ENCODE data around the gene GABRE.
"Not testable (repeated sequence)": the region's sequence is repeated elsewhere in the genome, so short reads cannot be mapped to it uniquely, and the experiment has no call there.

The GABRE gene

GRCh38 chrX:151962034-151962433 lies 12.4 kb downstream of the GABRE start:
- no peak for DNase-seq

GRCh38 chrX:151958101-151958500 lies 16.4 kb downstream of the GABRE start:
- no peak for DNase-seq

- no peak for DNase-seq
These were observed 19.7 kb downstream of the GABRE start for GRCh38 chrX:151954730-151955129.

- no peak for DNase-seq
These were observed 36.3 kb downstream of the GABRE start for GRCh38 chrX:151938172-151938571.

- DNase-seq, result no peak
These were observed 39.1 kb downstream of the GABRE start for GRCh38 chrX:151935358-151935757.

GRCh38 chrX:151929126-151929525 lies 45.4 kb downstream of the GABRE start:
- no peak for DNase-seq

GRCh38 chrX:151923648-151924047 lies 50.8 kb downstream of the GABRE start:
- DNase-seq, result no peak

GRCh38 chrX:151922692-151923091 lies 51.8 kb downstream of the GABRE start:
- DNase-seq, result no peak

- DNase-seq, result no peak
These were observed 52.6 kb downstream of the GABRE start for GRCh38 chrX:151921866-151922265.

- no peak for DNase-seq
These were observed 53.2 kb downstream of the GABRE start for GRCh38 chrX:151921292-151921691.

GRCh38 chrX:151920530-151920929 lies 53.9 kb downstream of the GABRE start:
- DNase-seq, result no peak

- no peak for DNase-seq
These were observed 54.4 kb downstream of the GABRE start for GRCh38 chrX:151920101-151920500.

GRCh38 chrX:151919610-151920009 lies 54.9 kb downstream of the GABRE start:
- DNase-seq, result no peak

- DNase-seq, result not testable (repeated sequence)
These were observed 55.7 kb downstream of the GABRE start for GRCh38 chrX:151918736-151919135.

GRCh38 chrX:151912780-151913179 lies 61.7 kb downstream of the GABRE start, which contains the start of gene MAGEA4:
MAGEA4 (plus strand) TSS chrX:151912889; CDS start chrX:151923665, 10,776 bp downstream.
- DNase-seq, result no peak

- DNase-seq, result no peak
These were observed 62.3 kb downstream of the GABRE start for GRCh38 chrX:151912221-151912620.

- DNase-seq, result no peak
These were observed 69.5 kb downstream of the GABRE start for GRCh38 chrX:151904989-151905388.

Measured in activated CD8-positive, alpha-beta memory T cell treated with anti-CD3 and anti-CD28 coated beads, Interleukin-2, amount 50 U/mL, for 4 hours (primary cell).